Brain microvascular endothelial cell (primary cell): ENCODE results near the gene FBXO30.

ENCODE experiments used
- DNase-seq: peaks from one replicate; pipeline ENCODE4 v3.0.0-alpha.2; 2020
- H3K27ac ChIP-seq: fragments of 250-450 bp; sonication (Bioruptor Pico); 2 replicates; pipeline ENCODE4 v1.5.1; 2020; ENCODE audit warnings: mild to moderate bottlenecking, moderate library complexity
- H3K27me3 ChIP-seq: fragments of 250-450 bp; sonication (Bioruptor Pico); replicated peaks from 2 replicates; pipeline ENCODE4 v1.5.1; 2020; ENCODE audit warnings: mild to moderate bottlenecking
- H3K36me3 ChIP-seq: fragments of 250-450 bp; sonication (Bioruptor Pico); replicated peaks from 2 replicates; pipeline ENCODE4 v1.5.1; 2020; ENCODE audit warnings: mild to moderate bottlenecking
- H3K4me3 ChIP-seq: 2 replicates; pipeline ENCODE4 v1.5.1; 2011; ENCODE audit warnings: low read depth, mild to moderate bottlenecking, control low read depth, low read length, moderate library complexity
- in situ Hi-C: cut with HindIII; loops from 2 replicates; pipeline ENCODE4 v1.10.0; 2017; ENCODE audit warnings: low sequenced_read_pairs, low pct_ligation_motif_present
- TF ChIP-seq, protein P1 (sequence below): IDR thresholded peaks from 2 replicates; pipeline ENCODE4 v1.5.1; 2011; ENCODE audit warnings: low read depth, mild to moderate bottlenecking, moderate library complexity, low read length, control low read depth, inconsistent platforms; ENCODE audit errors: missing control alignments

The FBXO30 gene

DNA sequence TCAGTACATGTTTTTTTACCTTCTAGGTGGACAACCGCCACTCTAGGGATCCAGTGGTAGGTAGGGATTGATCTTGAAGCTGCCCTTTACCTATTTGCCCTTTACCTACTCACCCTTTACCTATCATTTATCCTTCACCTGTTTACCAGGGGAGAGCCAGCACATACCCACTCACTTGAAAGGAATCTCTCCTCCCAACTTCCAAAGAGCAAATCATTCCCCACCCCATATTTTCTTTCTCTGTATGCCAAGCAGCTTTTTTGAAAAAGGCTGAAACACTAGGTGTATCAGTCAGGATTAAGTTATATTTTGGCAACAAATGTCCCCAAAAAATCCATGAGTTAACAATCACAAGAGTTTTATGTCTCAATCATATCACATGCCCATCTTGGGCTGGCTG, 68.7 kb downstream of the FBXO30 start:
- Histone ChIP-seq H3K36me3 (no peaks in the 10 kb centered on the region), H3K27me3 (no peaks in the 10 kb centered on the region), H3K27ac (no peak overlapping the region), H3K4me3 (no peak overlapping the region)
- TF ChIP-seq, protein P1, sequence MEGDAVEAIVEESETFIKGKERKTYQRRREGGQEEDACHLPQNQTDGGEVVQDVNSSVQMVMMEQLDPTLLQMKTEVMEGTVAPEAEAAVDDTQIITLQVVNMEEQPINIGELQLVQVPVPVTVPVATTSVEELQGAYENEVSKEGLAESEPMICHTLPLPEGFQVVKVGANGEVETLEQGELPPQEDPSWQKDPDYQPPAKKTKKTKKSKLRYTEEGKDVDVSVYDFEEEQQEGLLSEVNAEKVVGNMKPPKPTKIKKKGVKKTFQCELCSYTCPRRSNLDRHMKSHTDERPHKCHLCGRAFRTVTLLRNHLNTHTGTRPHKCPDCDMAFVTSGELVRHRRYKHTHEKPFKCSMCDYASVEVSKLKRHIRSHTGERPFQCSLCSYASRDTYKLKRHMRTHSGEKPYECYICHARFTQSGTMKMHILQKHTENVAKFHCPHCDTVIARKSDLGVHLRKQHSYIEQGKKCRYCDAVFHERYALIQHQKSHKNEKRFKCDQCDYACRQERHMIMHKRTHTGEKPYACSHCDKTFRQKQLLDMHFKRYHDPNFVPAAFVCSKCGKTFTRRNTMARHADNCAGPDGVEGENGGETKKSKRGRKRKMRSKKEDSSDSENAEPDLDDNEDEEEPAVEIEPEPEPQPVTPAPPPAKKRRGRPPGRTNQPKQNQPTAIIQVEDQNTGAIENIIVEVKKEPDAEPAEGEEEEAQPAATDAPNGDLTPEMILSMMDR, result no peak
- in situ Hi-C loops, result no loop called here
- DNase-seq, result no peak

DNA sequence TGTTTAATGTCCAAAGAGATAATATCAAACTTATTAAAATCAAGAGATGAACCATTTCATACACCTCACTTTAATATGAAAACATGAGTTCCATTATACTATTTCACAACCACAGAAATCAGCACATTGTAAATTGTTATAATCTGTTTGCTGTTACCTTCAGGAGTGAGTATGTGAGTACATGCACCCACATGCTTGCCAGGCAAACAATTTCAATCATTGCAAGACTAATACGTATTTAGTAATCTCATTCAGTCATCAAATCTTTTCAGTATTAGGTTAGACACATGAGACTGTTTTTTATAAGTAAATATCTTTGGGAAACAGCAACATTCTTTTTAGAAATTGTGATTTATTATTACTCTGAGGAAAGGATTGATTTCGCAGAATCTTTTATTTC, 70.0 kb downstream of the FBXO30 start:
- TF ChIP-seq, protein P1, result no peak
- Histone ChIP-seq H3K4me3 (no peak overlapping the region), H3K27ac (no peak overlapping the region), H3K36me3 (no peaks in the 10 kb centered on the region), H3K27me3 (no peaks in the 10 kb centered on the region)
- DNase-seq, result no peak
- in situ Hi-C loops, result no loop called here
